NCI-H446 (cell line): ENCODE results near the gene POLR2L.

Experiments used
- DNase-seq, 2 experiments: peaks; one replicate each; lab custom pipeline; 2025; lab: John Stamatoyannopoulos, UW

POLR2L gene

DNA sequence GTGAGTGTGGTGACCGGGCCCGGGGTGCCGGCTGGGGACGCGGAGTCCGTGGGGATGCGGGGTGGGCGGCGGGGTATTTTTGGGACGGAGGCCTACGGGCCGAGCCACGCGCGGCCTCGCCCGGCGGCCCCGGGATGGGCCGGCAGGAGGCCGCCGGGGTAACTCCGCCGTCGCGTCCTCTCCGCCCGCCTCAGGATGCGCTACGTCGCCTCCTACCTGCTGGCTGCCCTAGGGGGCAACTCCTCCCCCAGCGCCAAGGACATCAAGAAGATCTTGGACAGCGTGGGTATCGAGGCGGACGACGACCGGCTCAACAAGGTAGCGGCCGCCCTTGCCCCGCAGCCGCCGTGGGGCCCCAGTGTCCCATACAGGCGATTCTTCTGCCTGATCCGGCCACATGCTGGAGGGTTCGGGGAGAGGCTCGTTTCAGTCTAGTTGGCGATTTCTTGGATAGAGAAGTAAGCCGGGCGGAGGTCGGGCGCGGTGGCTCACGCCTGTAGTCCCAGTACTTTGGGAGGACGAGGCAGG lies 32.2 kb downstream of the POLR2L start:
- DNase-seq = no peak

DNA sequence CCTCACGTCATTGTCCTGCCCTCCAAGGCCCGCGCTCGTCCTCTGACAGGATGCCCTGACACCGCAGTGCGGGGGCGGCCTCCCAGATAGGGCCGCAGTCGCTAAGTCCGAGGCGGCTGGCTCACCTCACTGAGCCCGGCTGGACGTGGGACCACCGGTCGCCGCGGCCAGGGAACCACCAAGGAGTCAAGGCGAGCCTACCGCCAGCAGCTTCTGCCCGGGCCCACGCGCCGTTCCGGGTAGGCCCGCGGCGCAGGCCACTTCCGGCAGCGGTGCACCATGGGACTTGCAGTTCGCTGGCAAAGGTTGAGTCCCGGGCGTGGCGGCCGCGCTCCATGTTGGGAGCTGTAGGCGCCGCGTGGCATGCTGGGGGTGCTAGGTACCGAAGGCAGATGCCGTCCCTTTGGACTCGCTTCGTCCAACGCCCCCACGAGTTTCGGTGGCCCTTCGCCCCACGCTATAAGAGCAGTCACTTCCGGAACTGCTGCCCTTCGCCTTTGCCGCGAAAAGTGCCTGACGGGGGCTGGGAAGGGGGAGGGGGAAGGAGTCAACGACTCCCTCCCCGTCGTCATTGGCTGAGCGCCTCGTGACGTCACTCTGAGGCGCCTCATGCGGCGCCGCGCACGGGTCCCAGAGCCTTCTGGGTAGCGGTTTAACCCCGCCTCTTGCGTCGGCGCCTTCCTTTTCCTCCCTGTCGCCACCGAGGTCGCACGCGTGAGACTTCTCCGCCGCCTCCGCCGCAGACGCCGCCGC lies 32.9 kb downstream of the POLR2L start, which contains the start of gene RPLP2:
Gene RPLP2, plus strand, starts transcription at position 681 of the 753 bp plus-strand sequence. CDS start 268 bp downstream, outside the sequence.
- peak; percentile 97 to 99 for DNase-seq

DNA sequence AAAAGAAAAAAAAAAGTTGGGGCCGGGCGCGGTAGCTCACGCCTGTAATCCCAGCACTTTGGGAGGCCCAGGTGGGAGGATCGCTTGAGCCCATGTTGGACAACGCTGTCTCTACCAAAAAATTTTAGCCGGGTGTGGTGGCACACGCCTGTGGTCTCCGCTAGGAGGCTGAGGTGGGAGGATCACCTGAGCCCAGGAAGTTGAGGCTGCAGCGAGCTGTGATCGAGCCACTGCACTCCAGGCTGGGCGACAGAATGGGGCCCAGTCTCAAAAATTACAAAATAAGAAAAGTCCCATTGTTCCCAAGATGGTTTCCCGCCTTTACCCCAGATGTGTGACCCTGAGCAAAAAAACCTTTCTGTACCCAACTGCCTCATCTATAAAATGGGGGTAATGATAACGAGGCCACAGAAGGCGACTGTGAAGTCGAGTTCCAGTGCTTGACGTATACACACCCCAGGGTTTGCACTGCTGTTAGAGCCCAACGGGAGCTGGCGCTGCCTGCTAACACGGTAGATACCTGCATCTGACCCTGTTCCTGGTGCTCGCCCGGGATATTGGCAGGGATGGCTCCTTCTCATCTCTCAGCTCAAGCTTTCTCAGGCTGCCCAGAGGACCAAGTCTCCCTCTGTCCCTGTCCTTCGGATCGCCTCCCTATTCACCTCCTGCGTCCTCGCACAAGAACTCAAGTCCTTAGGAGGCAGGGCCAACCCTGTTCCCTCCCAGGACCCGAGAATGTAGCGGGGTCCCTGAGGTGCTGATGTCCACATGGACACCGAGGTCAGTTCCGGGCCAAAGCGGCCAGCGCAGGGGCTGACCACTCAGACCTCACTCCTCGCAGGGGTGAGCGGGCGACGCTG lies 33.7 kb downstream of the POLR2L start:
- no peak for DNase-seq

DNA sequence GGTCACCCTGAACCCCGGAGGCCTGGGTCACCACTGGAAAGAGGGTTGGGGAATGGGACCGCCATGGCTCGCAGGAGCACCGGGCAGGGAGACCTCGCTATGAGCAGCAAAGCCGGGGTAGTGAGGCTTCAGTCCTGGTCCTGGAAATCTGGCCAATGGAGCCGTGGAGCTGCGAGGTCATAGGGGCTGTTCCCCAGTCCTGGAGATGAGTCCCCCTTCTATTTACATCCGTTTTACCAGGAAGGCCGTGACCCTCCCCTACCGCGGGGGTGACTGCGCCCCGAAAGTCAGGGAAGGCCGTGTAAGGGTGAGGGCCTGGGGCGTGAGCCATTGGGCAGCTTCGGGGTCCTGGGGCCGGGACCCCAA lies 37.7 kb downstream of the POLR2L start:
- no peak for DNase-seq

DNA sequence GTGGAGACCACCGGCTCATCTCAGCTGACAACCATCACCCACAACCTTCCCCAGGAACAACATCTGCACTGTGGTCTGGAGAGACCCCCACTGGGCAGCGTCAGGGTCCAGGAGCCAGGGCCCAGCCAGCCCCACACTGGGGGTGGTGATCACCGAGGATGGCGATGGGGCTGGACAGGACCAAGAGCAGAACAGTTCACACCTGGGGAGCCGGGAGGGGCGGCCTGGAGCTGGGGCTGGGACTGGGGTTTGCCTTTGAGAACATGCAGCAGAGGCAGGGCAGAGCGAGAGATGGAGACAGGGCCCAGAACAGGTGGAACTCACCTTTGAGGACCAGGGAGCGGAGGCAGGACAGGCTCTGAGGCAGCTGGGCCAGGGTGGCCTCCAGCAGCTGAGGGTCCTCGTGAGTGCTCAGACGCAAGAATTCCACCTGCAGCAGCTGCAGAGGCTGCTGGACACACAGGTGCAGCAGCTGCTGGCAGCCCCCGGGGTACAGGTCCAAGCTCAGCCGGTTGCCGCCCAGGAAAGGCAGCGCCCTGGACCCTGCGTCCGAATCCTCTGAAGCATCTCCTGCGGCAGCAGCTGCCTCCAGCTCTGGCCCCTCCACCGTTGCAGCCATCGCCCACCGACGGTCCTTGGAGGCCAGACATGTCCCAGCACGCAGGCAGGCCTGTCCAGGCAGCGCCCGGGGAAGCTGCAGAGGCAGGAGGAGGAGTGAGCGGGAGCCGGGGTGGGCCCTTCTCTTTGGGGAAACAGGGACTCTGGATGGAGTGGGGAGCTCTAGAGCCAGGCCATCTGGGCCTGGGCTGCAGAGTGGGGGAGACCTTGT lies 38.3 kb downstream of the POLR2L start:
- no peak for DNase-seq

DNA sequence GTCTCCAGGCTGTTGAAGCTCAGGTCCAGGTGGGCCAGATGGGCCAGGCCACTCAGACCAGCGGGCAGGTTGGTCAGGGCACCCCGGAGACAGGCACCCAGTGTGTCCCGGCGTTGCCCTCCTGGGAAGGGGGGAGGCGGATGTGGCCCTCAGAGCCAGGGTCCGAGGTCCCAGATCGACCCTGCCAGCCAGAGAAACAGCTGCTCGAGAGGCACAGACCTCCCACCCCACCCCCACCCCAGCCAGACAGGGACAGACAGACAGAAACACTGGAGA lies 38.9 kb downstream of the POLR2L start:
- no peak for DNase-seq

DNA sequence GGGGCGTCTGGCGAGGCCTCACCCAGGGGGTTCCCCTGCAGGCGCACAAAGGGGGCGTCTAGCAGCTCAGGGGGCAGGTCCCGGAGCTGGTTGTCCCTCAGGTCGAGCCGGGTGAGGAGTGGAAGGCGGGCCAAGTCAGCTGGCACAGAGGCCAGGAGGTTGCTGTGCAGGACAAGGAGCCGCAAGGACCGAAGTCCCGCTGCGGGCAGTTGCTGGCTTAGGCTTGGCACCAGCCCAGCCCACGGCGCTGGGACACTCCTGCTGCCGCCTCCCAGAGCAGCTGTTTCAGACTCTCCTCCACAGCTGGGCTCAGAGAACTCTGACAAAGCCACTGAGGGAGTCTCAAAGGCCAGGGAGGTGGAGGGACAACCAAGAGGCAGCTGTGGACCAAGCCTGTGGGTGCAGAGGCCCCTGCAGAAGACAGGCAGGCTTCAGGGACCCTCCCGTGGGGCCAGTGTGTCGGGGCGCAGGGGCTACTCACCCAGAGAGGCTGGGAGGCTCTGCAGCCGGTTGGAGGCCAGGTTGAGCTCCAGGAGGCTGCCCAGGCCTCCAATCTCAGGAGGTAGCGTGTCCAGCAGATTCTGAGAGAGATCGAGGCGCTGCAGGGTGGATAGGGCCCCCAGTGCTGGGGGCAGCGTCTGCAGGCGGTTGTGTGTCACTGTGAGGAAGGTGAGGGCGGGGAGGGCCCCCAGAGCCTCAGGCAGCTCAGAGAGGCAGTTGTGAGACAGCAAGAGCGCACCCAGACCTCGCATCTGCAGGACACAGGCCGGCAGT lies 39.4 kb downstream of the POLR2L start:
- no peak for DNase-seq

DNA sequence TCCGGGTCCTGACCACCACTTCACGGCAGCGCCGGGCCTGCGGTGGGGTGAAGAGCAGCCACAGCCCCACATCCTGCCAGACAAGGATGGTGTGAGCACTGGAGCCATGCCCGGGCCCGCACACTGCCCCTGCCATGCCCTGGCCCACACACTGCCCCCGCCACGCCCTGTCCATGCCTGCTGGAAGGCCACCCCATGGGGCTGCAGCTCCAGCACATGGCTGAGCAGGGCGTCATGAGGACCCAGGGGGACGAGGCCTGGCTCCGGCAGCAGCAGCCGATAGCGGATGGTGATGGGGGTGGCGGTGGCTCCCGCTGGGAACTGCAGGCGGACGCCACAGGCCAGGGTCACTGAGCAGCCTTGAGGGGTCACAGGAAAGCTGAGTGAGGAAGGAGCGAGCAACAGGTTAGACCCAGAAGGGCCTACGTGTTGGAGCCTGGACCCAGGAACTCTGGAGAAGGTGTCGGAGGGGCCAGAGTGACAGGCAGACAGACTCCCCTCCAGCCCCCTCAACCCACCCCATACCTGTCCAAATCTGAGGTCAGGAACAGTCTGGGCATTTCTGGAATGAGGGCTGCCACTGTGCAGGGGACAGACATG lies 40.2 kb downstream of the POLR2L start:
- no peak for DNase-seq

DNA sequence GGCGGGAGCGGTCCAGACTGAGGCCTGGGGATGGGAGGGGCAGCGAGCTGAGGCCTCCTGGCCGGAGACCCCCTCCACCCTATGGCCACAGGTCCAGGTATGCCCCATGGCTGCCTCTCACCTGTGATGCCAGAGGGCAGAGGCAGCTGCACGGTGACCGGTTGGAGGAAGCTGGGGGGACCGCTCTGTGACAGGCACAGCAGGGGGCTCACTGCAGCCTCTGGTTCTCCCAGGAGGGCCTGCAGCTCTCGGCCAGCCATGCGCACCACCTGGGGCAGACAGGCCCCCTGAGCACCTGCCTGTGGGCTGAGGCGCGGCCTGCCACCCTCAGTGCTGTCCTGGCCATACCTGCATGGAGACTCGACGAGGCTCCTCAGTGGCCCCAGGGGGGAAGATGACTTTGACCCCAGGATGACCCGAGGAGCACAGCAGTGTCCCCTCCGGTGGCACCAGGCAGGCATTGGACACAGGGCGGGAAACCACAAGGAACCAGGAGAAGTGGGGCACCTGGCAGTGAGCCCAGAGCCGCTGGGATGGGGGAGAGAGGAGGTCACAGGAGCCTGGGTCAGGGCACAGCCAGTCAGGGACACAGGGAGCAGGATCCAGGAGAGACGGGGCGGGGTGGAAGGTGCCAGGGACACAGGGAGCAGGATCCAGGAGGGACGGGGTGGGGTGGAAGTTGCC lies 41.1 kb downstream of the POLR2L start:
- DNase-seq = no peak

DNA sequence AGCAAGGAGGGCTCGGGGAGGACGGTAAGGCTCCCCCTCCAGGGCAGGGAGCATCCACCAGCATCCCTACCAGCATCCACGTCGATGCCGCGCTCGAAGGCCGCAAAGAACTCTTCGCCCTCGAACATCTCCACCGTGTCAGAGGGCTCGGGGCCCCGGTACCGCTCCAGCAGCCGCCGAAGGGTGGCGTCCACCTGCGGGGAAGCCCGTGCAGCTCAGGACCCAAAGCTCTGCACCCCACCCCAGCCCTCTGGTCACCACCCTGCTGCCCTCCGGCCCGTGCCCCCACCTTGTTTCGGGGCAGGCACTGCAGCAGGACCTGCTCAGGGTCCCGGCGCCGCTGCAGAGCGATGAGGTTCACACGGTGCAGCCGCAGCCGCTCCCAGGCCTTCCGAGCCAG lies 41.9 kb downstream of the POLR2L start:
- DNase-seq = no peak

DNA sequence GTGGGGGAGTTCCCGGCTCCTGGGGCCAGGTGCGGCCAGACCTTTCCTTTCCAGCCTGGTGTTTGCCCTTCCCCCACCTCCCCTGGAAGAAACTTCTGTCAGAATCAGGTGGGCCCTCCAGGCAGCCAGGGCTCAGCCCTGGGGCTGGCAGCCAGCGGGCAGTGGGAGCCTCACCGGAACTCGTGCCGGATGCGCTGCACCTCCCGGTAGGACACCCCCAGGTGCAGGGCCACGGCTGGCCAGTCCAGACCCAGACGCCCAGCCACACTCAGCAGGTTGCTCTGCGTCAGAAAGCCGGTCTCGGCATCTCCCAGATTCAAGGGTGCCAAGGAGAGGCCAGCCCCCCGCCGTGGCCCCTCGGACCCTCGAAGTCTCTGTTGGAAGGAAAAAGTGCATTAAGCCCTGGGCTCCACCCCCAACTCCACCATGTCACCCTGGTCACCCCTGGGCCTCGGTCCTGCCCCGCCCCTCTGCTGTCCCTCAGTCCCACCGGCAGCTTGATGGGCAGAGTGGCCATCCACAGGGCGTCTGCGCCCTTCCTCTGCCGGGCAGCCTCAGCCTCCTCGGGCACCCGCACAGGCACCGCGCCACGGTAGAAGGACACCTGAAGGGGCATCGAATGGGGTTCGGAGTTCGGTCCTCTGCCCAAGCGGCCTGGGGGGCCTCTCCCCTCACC lies 42.5 kb downstream of the POLR2L start:
- no peak for DNase-seq

DNA sequence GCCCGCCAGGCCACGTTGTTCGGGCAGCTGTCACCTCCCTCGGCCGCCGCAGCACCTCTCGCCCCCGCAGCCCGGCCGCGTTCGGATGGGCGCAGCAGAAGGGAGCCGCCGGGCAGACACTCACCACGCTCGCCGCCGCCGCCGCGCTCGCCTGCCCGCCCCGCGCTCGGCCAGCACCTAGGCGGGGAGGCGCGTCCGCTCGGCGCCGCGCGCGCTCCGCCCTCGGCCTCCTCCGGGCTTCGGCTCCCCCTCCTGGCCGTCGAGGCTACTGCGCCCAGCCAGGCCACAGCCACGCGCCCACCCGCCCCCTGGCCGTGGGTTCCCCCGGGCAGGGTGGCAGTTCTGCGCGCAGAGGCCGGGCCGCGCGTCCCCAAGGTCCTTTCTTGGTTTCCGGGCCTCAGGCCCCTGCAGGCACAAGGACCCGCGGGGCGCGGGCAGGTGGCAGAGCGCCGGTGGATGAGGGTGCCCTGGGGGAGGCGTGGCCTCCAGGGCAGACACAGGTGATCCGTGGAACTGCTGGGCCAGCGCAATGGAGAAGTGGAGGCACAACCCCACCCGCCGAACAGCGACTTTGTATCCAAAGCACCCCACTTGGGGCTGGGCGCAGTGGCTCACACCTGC lies 44.1 kb downstream of the POLR2L start, which contains the start of gene SLC25A22:
Gene SLC25A22, minus strand, starts transcription at position 189 of the 621 bp plus-strand sequence. CDS start 3,275 bp downstream, outside the sequence.
- DNase-seq = peak; percentile 41 to 87

DNA sequence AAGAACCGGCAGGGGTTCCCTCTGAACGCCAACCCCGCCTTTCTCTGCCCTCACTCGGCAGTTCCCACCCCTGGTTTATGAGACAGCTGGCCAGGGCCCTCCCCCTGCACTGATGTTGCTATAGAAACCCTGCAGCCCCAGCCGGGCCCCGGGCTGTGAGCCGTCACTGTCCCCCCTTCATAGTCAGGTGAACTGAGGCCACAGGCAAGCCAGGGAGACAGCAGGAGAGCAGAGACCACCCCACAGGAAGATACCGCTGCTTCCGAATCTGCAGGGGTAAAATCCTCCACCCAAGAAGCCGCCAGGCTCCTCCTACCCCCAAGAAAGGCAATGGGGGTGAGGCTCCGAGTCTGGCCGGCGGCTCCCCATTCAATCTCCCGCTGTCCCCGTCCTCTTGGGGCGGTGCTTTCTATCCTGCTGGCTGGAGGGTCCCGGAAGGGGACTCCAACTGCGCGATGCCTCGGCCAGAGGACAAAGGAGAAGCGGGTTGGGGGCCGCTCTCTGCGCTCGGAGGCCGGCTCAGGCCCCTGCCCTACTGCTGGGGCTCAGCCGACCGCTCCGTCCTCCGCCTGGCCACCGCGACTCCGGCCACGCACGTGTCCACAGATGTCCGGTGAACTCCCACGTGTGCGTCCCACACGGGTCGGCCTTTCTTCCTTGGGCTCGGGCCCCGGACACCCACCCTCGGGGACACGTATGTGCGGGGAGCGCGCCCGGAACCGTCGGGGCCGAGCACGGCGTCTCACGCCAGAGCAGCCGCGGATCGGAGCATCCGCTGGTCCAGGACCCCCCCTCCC lies 44.8 kb downstream of the POLR2L start:
- peak; percentile 74 to 83 for DNase-seq

DNA sequence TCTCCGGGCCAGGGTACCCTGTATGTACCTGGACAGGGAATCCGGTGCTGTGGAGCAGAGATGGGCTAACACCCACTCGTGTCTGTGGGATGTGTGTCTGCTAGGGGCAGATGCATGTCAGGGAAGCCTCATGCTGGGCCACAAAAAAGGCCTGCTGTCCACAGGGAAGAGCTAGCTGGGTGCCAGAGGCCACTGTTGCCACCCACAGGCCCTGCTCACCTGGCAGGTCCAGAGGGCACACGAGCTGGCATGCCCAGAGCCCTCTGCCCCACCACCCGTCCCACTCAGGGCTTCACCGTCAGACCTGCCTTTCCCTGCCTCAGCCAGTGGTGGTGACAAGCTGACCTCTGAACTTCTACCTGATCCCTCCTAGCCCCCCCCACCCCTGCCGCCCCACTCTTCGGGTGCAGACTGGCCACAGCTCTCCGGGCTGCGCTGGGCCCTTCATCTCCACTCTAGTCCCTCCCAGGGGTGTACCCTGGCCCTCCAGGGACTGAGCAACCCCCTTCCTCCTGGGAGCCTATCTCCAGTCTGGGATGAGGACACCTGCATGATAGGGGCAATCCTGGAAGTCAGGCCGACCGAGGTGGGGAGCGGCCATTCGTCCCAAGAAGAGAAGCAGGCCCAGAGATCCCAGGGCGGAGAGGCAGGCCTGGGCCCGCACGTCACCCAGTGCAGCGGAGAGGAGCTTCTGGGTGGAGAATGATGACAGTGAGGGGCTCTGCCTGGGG lies 45.6 kb downstream of the POLR2L start:
- no peak for DNase-seq

DNA sequence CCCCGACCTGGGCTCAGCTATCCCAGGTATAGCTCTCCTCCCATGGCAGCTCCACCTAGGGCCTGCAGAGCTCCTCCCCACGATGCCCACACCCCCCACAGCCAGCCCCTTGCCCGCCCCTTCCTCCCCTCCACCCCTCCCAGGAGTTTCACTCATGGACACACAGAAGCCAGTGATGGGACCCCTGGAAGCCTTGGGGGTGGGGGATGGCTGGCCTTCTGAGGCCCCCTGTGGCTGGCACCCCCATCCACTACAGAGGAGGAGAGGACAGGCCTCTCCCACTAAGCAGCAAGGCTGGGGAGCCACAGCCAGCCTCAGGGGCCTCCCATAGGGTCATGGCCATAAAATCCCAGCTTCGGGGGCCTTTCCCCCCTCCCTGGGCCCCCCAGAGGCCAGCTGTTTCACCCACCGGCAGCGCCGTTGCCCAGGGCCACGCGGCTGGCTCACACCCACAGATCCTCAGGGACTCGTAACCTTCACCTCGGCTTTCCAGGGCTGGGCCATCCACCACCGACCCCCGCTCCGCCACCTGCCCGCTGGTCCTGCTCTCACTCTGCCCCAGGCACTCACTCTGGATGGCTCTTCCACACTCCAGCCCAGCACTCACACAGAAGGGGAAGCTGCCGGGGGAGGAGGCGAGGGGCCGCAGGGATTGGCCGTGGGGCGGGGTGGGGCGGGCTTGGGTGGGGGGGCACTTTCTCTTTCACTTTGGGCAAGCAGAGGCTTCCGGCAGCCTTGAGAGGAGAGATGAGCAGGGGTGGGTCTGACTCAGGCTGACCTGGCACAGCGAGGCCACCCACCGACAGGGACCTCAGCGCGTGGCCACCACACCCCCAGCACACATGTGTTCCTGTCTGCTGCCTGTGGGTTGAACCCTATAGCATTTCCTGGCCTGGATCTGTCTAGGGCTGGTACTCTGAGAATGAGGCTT lies 46.4 kb downstream of the POLR2L start:
- no peak for DNase-seq

DNA sequence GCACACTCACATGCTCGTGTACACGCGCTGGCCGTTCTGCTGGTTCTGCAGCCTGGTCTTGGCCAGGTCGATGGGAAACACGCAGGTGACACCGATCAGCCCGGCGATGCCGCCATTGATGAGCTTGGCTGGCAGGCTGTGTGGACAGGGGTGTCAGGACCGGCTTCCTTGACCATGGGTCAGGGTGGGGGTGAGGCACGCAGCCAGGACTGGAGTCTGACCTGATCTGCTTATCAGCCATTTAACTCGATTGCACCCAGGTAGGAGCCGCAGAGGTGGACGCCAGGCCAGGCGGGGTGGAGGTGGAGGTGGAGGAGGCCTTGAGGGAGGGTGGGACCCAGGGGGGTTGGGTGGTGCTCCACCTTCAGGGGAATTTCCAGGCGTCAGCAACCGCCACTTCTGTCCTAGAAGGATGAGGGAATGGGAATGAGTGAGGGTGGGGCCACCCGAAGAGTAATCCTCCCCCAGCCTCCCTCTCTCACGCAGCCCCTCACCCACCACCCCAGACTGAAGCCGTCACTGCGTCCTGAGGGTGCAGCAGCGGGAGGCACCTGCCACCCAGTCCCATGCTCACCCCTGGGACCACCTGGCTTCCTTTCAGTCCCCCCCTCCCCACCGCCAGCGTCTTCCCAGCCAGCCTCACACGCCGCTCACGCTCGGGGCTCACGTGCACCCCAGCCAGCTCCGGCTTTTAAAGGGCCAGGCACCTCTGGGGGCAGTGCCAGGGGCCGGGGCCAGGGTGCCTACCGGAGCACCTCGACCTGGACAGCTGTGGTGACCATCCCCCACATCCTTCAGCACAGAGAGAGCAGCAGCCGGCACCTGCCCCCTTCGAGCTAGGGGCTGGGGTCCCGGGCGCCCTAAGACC lies 47.3 kb downstream of the POLR2L start:
- DNase-seq = no peak
